ENCODE measurements around the gene ATP6V1G1.

Gene ATP6V1G1

DNA sequence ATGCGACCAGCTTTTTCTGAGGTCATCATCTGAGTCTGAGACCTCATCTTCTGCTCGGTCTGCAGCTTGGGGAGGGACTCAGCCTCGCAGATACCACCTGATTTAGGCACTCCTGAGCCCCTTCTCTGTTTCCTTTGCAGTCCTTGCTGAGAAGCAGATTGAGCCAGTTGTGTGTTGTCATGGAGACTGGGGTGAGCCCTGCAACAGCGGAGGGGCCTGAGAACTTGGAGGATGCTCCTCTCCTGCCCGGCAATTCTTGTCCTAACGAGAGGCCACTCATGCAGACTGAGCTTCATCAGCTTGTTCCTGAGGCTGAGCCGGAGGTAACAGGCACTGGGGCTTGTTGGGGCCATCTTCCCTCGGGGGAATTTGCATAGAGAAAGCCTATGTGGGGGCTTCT is 50.8 kb downstream of the ATP6V1G1 start:
- H3K27me3 ChIP-seq (ENCODE audit: control insufficient read depth in 5 of 5, insufficient read depth in 4 of 5, low read length in 5 of 5) = no peaks in the 10 kb centered on the region
- no peak overlapping the region for H3K27ac ChIP-seq (ENCODE audit: low read depth, low read length)
- peaks cover 0 to 10% (median 5%) of the 10 kb centered on the region in 5 donors for H3K4me1 ChIP-seq (ENCODE audit: control insufficient read depth in 5 of 5, insufficient read depth in 5 of 5, low read length in 5 of 5)
- no peaks in the 10 kb centered on the region for H3K9me3 ChIP-seq (ENCODE audit: control insufficient read depth in 5 of 5, low read length in 5 of 5)
- peaks cover 11 to 73% (median 53%) of the 10 kb centered on the region in 5 donors for H3K36me3 ChIP-seq (ENCODE audit: control insufficient read depth in 5 of 5, insufficient read depth in 5 of 5, low read length in 5 of 5)
- no peak overlapping the region for H3K4me3 ChIP-seq (ENCODE audit: low read depth in 1 of 5, low read length in 5 of 5)
- H3K9ac ChIP-seq (ENCODE audit: low read length in 5 of 5) = no peak overlapping the region

- no peaks in the 10 kb centered on the region for H3K9me3 ChIP-seq (ENCODE audit: control insufficient read depth in 5 of 5, low read length in 5 of 5)
- no peak overlapping the region for H3K9ac ChIP-seq (ENCODE audit: low read length in 5 of 5)
- H3K36me3 ChIP-seq (ENCODE audit: control insufficient read depth in 5 of 5, insufficient read depth in 5 of 5, low read length in 5 of 5) = peaks cover 27 to 68% (median 52%) of the 10 kb centered on the region in 5 donors
- H3K4me1 ChIP-seq (ENCODE audit: control insufficient read depth in 5 of 5, insufficient read depth in 5 of 5, low read length in 5 of 5) = peaks cover 0 to 4% (median 0%) of the 10 kb centered on the region in 5 donors
- H3K27ac ChIP-seq (ENCODE audit: low read depth, low read length) = no peak overlapping the region
- H3K4me3 ChIP-seq (ENCODE audit: low read depth in 1 of 5, low read length in 5 of 5) = no peak overlapping the region
- H3K27me3 ChIP-seq (ENCODE audit: control insufficient read depth in 5 of 5, insufficient read depth in 4 of 5, low read length in 5 of 5) = no peaks in the 10 kb centered on the region
Observed at GRCh38 chr9:114641967-114642366, 54.4 kb downstream of the ATP6V1G1 start.

- Histone ChIP-seq H3K4me3 (ENCODE audit: low read depth in 1 of 5, low read length in 5 of 5) (no peak overlapping the region), H3K36me3 (ENCODE audit: control insufficient read depth in 5 of 5, insufficient read depth in 5 of 5, low read length in 5 of 5) (peaks cover 30 to 60% (median 46%) of the 10 kb centered on the region in 5 donors), H3K4me1 (ENCODE audit: control insufficient read depth in 5 of 5, insufficient read depth in 5 of 5, low read length in 5 of 5) (peaks cover 0 to 4% (median 0%) of the 10 kb centered on the region in 5 donors), H3K27me3 (ENCODE audit: control insufficient read depth in 5 of 5, insufficient read depth in 4 of 5, low read length in 5 of 5) (no peaks in the 10 kb centered on the region), H3K27ac (ENCODE audit: low read depth, low read length) (no peak overlapping the region), H3K9ac (ENCODE audit: low read length in 5 of 5) (no peak overlapping the region), H3K9me3 (ENCODE audit: control insufficient read depth in 5 of 5, low read length in 5 of 5) (no peaks in the 10 kb centered on the region)
Observed at GRCh38 chr9:114643001-114643400, 55.4 kb downstream of the ATP6V1G1 start.

DNA sequence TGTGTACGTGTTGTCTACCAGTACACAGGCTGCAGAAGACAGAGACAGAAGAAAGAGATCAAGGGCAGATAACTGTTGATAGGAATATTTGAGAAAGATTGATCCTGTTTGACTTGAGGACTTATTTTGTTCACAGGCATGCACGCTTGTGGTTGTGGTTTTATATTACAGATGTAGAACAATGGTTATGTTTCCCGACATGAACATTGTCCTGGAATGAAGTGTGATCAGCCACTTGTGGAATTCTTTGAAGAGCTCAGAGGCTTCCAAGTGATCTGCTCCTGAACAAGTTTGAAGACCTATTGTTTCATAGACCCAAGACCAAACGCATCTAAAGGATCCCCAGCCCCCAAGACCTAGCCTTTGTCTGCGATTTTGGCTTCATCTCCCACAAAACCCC is 56.3 kb downstream of the ATP6V1G1 start:
- peaks cover 27 to 55% (median 39%) of the 10 kb centered on the region in 5 donors for H3K36me3 ChIP-seq (ENCODE audit: control insufficient read depth in 5 of 5, insufficient read depth in 5 of 5, low read length in 5 of 5)

More for the DNA sequence above, 56.3 kb downstream of the ATP6V1G1 start:
- no peak overlapping the region for H3K27ac ChIP-seq (ENCODE audit: low read depth, low read length)
- no peak overlapping the region for H3K9ac ChIP-seq (ENCODE audit: low read length in 5 of 5)
- no peaks in the 10 kb centered on the region for H3K27me3 ChIP-seq (ENCODE audit: control insufficient read depth in 5 of 5, insufficient read depth in 4 of 5, low read length in 5 of 5)
- H3K4me1 ChIP-seq (ENCODE audit: control insufficient read depth in 5 of 5, insufficient read depth in 5 of 5, low read length in 5 of 5) = peaks cover 0 to 4% (median 0%) of the 10 kb centered on the region in 5 donors
- no peak overlapping the region for H3K4me3 ChIP-seq (ENCODE audit: low read depth in 1 of 5, low read length in 5 of 5)
- no peaks in the 10 kb centered on the region for H3K9me3 ChIP-seq (ENCODE audit: control insufficient read depth in 5 of 5, low read length in 5 of 5)

All from subcutaneous abdominal adipose tissue (tissue), 5 donors.